Liver (tissue), 9 donors: ENCODE results near the gene GNA14. TPM values are rescaled to one million over a fixed set of nuclear protein-coding genes. Genes with fewer than 3 reads are reported as not detected.
A peak's percentile ranks its signal among the peaks of the same experiment; 100 is the strongest.

ENCODE experiments used
- DNase-seq: peaks from one replicate; pipeline ENCODE4 v3.0.0-alpha.2; 2017; ENCODE audit warnings: low spot score
- H3K27ac ChIP-seq, 2 donors: one replicate each; pipeline ENCODE4 v1.7.0; 2013; ENCODE audit warnings: inconsistent platforms in 2 of 2, low read length in 2 of 2, control low read depth in 1 of 2, low read depth in 1 of 2, mild to moderate bottlenecking in 1 of 2
- H3K27me3 ChIP-seq, 4 donors: one replicate each; pipeline versions ENCODE4 v1.6.1 to v1.7.0; 2013; ENCODE audit warnings: low read length in 3 of 4, inconsistent platforms in 1 of 4, mild to moderate bottlenecking in 1 of 4, moderate library complexity in 1 of 4; ENCODE audit not compliant: control insufficient read depth in 4 of 4, insufficient read depth in 4 of 4
- H3K36me3 ChIP-seq, 4 donors: one replicate each; pipeline versions ENCODE4 v1.6.1 to v1.7.0; 2013; ENCODE audit warnings: low read length in 3 of 4, mild to moderate bottlenecking in 3 of 4, low read depth in 1 of 4, moderate library complexity in 1 of 4; ENCODE audit not compliant: control insufficient read depth in 4 of 4, insufficient read depth in 3 of 4
- H3K4me1 ChIP-seq, 4 donors: one replicate each; pipeline versions ENCODE4 v1.6.1 to v1.7.0; 2013; ENCODE audit warnings: low read length in 3 of 4, mild to moderate bottlenecking in 3 of 4, moderate library complexity in 1 of 4; ENCODE audit not compliant: control insufficient read depth in 4 of 4, insufficient read depth in 4 of 4
- H3K4me3 ChIP-seq, 3 donors: one replicate each; pipeline versions ENCODE4 v1.6.1 to v1.7.0; 2013; ENCODE audit warnings: low read length in 3 of 3, control low read depth in 1 of 3, low read depth in 1 of 3, mild to moderate bottlenecking in 1 of 3
- H3K9ac ChIP-seq, 2 donors: one replicate each; pipeline ENCODE4 v1.7.0; 2013; ENCODE audit warnings: low read length in 2 of 2, mild to moderate bottlenecking in 2 of 2, moderate library complexity in 2 of 2, control low read depth in 1 of 2, low read depth in 1 of 2
- H3K9me3 ChIP-seq, 4 donors: one replicate each; pipeline versions ENCODE4 v1.6.1 to v1.7.0; 2013; ENCODE audit warnings: low read length in 3 of 4; ENCODE audit not compliant: control insufficient read depth in 4 of 4
- ATF3 ChIP-seq: IDR thresholded peaks from 2 replicates; pipeline ENCODE4 v1.6.1; 2016; ENCODE audit warnings: antibody characterized with exemption
- CTCF ChIP-seq: fragments of 150-350 bp; IDR thresholded peaks from 2 replicates; pipeline ENCODE4 v1.5.1; 2017; ENCODE audit warnings: improper control_type of control experiment, low read depth, low read length; ENCODE audit not compliant: missing input control
- EGR1 ChIP-seq, 2 donors: IDR thresholded peaks; 2 replicates each; pipeline ENCODE4 v1.6.1; 2016 to 2018; ENCODE audit warnings: antibody characterized with exemption in 2 of 2, low read depth in 2 of 2
- FOXA1 ChIP-seq: IDR thresholded peaks from 2 replicates; pipeline ENCODE4 v1.6.1; 2016; ENCODE audit warnings: antibody characterized with exemption
- FOXA2 ChIP-seq: IDR thresholded peaks from 2 replicates; pipeline ENCODE4 v1.6.1; 2016; ENCODE audit warnings: antibody characterized with exemption
- GABPA ChIP-seq, 2 donors: IDR thresholded peaks in 1 of 2; conservative IDR thresholded peaks in 1 of 2; 2 replicates each; pipeline ENCODE4 v1.6.1; 2016; ENCODE audit warnings: antibody characterized with exemption in 2 of 2, mild to moderate bottlenecking in 1 of 2, moderate library complexity in 1 of 2
- HNF4A ChIP-seq, 2 donors: conservative IDR thresholded peaks; 2 replicates each; pipeline ENCODE4 v1.6.1; 2016; ENCODE audit warnings: antibody characterized with exemption in 2 of 2, mild to moderate bottlenecking in 2 of 2
- HNF4G ChIP-seq: IDR thresholded peaks from 2 replicates; pipeline ENCODE4 v1.6.1; 2016; ENCODE audit warnings: antibody characterized with exemption
- JUND ChIP-seq, 2 donors: IDR thresholded peaks; 2 replicates each; pipeline ENCODE4 v1.6.1; 2016; ENCODE audit warnings: antibody characterized with exemption in 2 of 2
- NR2F2 ChIP-seq: IDR thresholded peaks from 2 replicates; pipeline ENCODE4 v1.6.1; 2016; ENCODE audit warnings: antibody characterized with exemption
- RAD21 ChIP-seq, 2 donors: IDR thresholded peaks; 2 replicates each; pipeline ENCODE4 v1.6.1; 2016; ENCODE audit warnings: antibody characterized with exemption in 2 of 2, mild to moderate bottlenecking in 2 of 2
- REST ChIP-seq: IDR thresholded peaks from 2 replicates; pipeline ENCODE4 v1.6.1; 2016; ENCODE audit warnings: antibody characterized with exemption, mild to moderate bottlenecking
- RXRA ChIP-seq, 2 donors: IDR thresholded peaks; 2 replicates each; pipeline ENCODE4 v1.6.1; 2017 to 2018; ENCODE audit warnings: antibody characterized with exemption in 2 of 2, mild to moderate bottlenecking in 1 of 2
- SP1 ChIP-seq: IDR thresholded peaks from 2 replicates; pipeline ENCODE4 v1.6.1; 2018; ENCODE audit warnings: antibody characterized with exemption, mild to moderate bottlenecking
- TAF1 ChIP-seq: conservative IDR thresholded peaks from 2 replicates; pipeline ENCODE4 v1.6.1; 2016; ENCODE audit warnings: antibody characterized with exemption, mild to moderate bottlenecking
- YY1 ChIP-seq: IDR thresholded peaks from 2 replicates; pipeline ENCODE4 v1.6.1; 2016; ENCODE audit warnings: antibody characterized with exemption, mild to moderate bottlenecking
- WGBS: extraction: QIAGEN DNeasy Blood & Tissue Kit; methylation state at CpG from one replicate; pipeline ENCODE4 v1.1.7; 2013; 5-methylcytosine and 5-hydroxymethylcytosine counted together
- polyA plus RNA-seq, 2 donors: library from polyadenylated mRNA; stranded (reverse) in 1 of 2; unstranded in 1 of 2; fragments of 200-250 nt in 1 of 2; fragments of >200 nt in 1 of 2; fragmentation: Nextera tagmentation in 1 of 2; extraction: Ambion mirVana in 1 of 2; gene quantifications; one replicate each; pipeline versions ENCODE4 v1.2.1 to v1.2.3, GENCODE V29; 2013 to 2015
- total RNA-seq, 2 donors: library from RNA; depleted of rRNA; stranded (reverse); fragments of >200 nt; gene quantifications; one replicate each; pipeline ENCODE4 v1.2.3, GENCODE V29; 2014
- TF ChIP-seq, protein P1 (sequence below): IDR thresholded peaks from 2 replicates; pipeline ENCODE4 v1.6.1; 2016; ENCODE audit warnings: antibody characterized with exemption
- TF ChIP-seq, protein P2 (sequence below): IDR thresholded peaks from 2 replicates; pipeline ENCODE4 v1.6.1; 2016; ENCODE audit warnings: antibody characterized with exemption
- donor health status: healthy.
- donor health status: healthy.
- donor health status: healthy.
- donor health status: healthy.
- donor health status: healthy.

Gene GNA14
- total and polyA plus RNA-seq, 4 donors = 1.1 to 5.4 (median 2.9) TPM

DNA sequence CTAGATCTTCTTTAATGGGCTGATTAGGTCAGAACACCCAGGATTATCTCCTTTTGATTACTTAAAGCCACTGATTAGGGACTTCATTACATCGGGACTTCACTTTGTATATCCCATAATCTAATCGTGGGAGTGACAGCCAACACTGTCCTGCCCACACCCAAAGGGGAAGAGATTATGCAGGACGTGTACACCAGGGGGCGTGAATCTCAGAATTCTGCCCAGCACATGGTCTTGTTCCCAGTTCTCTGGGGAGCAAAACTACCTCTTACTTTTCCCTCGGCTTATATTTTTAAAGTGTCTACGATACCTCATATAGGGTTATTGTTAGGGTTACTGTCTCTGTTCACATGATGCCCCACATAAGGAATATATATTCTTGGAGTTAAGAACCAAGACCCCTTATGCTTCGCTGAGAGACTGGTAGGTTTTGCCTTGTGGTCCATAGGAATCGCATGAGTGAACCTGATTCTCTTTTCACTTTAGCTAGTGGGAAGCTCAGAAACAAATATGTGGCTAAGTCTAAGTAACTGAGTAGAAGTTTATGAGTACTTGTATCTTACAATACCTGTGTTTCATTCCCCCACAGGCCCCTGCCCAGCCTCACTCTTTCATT, 192.7 kb downstream of the GNA14 start:
- no peak for TF ChIP-seq HNF4A (conservative IDR thresholded peaks at IDR 0.05)
- TF ChIP-seq FOXA2 = no peak
- no peak for TF ChIP-seq EGR1 (IDR thresholded peaks at IDR 0.05; ENCODE audit: low read depth in 2 of 2)
- no peak for TF ChIP-seq RXRA (IDR thresholded peaks at IDR 0.05)
- peak; percentile 54 for TF ChIP-seq CTCF
- TF ChIP-seq TAF1 = no peak
- TF ChIP-seq ATF3 = no peak
- TF ChIP-seq, protein P1, sequence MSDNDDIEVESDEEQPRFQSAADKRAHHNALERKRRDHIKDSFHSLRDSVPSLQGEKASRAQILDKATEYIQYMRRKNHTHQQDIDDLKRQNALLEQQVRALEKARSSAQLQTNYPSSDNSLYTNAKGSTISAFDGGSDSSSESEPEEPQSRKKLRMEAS = peak; percentile 11
- no peak for TF ChIP-seq FOXA1
- TF ChIP-seq RAD21 (IDR thresholded peaks at IDR 0.05) = peak; percentile 45 to 73
- peak; percentile 51 for DNase-seq
- Histone ChIP-seq H3K27ac (no peak overlapping the region), H3K4me1 (peaks cover 0 to 2% (median under 1%) of the 10 kb centered on the region in 4 donors), H3K9ac (no peak overlapping the region), H3K9me3 (no peaks in the 10 kb centered on the region), H3K27me3 (no peaks in the 10 kb centered on the region), H3K4me3 (no peak overlapping the region), H3K36me3 (no peaks in the 10 kb centered on the region)
- WGBS = 61% methylated on average over 8 of the region's 8 CpGs

- DNase-seq = no peak
- H3K27ac ChIP-seq = no peak overlapping the region
- H3K9me3 ChIP-seq = no peaks in the 10 kb centered on the region
- 85% methylated on average over 3 of the region's 3 CpGs for WGBS
- H3K4me3 ChIP-seq = no peak overlapping the region
- TF ChIP-seq FOXA2 = no peak
- TF ChIP-seq HNF4A (conservative IDR thresholded peaks at IDR 0.05) = no peak
- no peak for TF ChIP-seq TAF1
- no peak for TF ChIP-seq FOXA1
- TF ChIP-seq HNF4G = no peak
- no peak for TF ChIP-seq ATF3
- no peak for TF ChIP-seq EGR1 (IDR thresholded peaks at IDR 0.05; ENCODE audit: low read depth in 2 of 2)
- TF ChIP-seq, protein P2, sequence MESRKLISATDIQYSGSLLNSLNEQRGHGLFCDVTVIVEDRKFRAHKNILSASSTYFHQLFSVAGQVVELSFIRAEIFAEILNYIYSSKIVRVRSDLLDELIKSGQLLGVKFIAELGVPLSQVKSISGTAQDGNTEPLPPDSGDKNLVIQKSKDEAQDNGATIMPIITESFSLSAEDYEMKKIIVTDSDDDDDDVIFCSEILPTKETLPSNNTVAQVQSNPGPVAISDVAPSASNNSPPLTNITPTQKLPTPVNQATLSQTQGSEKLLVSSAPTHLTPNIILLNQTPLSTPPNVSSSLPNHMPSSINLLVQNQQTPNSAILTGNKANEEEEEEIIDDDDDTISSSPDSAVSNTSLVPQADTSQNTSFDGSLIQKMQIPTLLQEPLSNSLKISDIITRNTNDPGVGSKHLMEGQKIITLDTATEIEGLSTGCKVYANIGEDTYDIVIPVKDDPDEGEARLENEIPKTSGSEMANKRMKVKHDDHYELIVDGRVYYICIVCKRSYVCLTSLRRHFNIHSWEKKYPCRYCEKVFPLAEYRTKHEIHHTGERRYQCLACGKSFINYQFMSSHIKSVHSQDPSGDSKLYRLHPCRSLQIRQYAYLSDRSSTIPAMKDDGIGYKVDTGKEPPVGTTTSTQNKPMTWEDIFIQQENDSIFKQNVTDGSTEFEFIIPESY = no peak
- TF ChIP-seq, protein P1 = no peak
- no peak for TF ChIP-seq CTCF
- no peak for TF ChIP-seq RXRA (IDR thresholded peaks at IDR 0.05)
- no peak for TF ChIP-seq SP1
- TF ChIP-seq RAD21 (IDR thresholded peaks at IDR 0.05) = no peak
- TF ChIP-seq GABPA (IDR thresholded peaks at IDR 0.05 in 1 of 2, conservative IDR thresholded peaks at IDR 0.05 in 1 of 2) = no peak
- TF ChIP-seq REST = no peak
- TF ChIP-seq JUND (IDR thresholded peaks at IDR 0.05) = no peak
- no peak for TF ChIP-seq NR2F2
- TF ChIP-seq YY1 = no peak
- peaks cover 0 to 2% (median under 1%) of the 10 kb centered on the region in 4 donors for H3K4me1 ChIP-seq
- H3K36me3 ChIP-seq = no peaks in the 10 kb centered on the region
- no peaks in the 10 kb centered on the region for H3K27me3 ChIP-seq
- H3K9ac ChIP-seq = no peak overlapping the region
Observed at GRCh38 chr9:77454663-77455062, 193.5 kb downstream of the GNA14 start.
